Fibroblast of pulmonary artery (primary cell): Measurements from ENCODE around the gene PRAMEF12.
A peak's percentile ranks its signal among the peaks of the same experiment; 100 is the strongest.
"Not testable (repeated sequence)": the region's sequence is repeated elsewhere in the genome, so short reads cannot be mapped to it uniquely, and the experiment has no call there.

Experiments
- DNase-seq: peaks from one replicate; pipeline ENCODE4 v3.0.0-alpha.2; 2010; ENCODE audit warnings: low read depth
- H3K4me3 ChIP-seq: replicated peaks from 2 replicates; pipeline ENCODE4 v1.5.1; 2011; ENCODE audit warnings: low read depth, mild to moderate bottlenecking, control low read depth, low read length, moderate library complexity
- CTCF ChIP-seq: IDR thresholded peaks from 2 replicates; pipeline ENCODE4 v1.5.1; 2011; ENCODE audit warnings: mild to moderate bottlenecking, control low read depth, low read length, inconsistent platforms; ENCODE audit errors: missing control alignments

The PRAMEF12 gene

GRCh38 chr1:12776801-12777557 is 3.4 kb downstream of the PRAMEF12 start:
- TF ChIP-seq CTCF: no peak
- DNase-seq: no peak
- H3K4me3 ChIP-seq: no peak overlapping the region

GRCh38 chr1:12778061-12778460 is 4.5 kb downstream of the PRAMEF12 start:
- no peak for DNase-seq
- TF ChIP-seq CTCF: no peak
- no peak overlapping the region for H3K4me3 ChIP-seq

- DNase-seq: no peak
- TF ChIP-seq CTCF: no peak
These were observed 5.4 kb downstream of the PRAMEF12 start for GRCh38 chr1:12778907-12779306.

GRCh38 chr1:12781488-12781887 is 8.0 kb downstream of the PRAMEF12 start:
- not testable (repeated sequence) for DNase-seq, H3K4me3 ChIP-seq

More at GRCh38 chr1:12778907-12779306, 5.4 kb downstream of the PRAMEF12 start:
- no peak overlapping the region for H3K4me3 ChIP-seq

- not testable (repeated sequence) for H3K4me3 ChIP-seq
- peak; percentile 9 for DNase-seq
These were observed 10.2 kb downstream of the PRAMEF12 start for GRCh38 chr1:12783783-12784182.

GRCh38 chr1:12784729-12785128 is 11.2 kb downstream of the PRAMEF12 start:
- peak; percentile 6 for DNase-seq
- H3K4me3 ChIP-seq: not testable (repeated sequence)

- H3K4me3 ChIP-seq, DNase-seq: not testable (repeated sequence)
These were observed 17.6 kb downstream of the PRAMEF12 start, which contains the start of gene PRAMEF1 for GRCh38 chr1:12791097-12791496. PRAMEF1 (plus strand) TSS chr1:12791397; CDS start chr1:12793228, 1,831 bp downstream.

- no peak for DNase-seq
- H3K4me3 ChIP-seq: no peak overlapping the region
- TF ChIP-seq CTCF: no peak
These were observed 25.4 kb downstream of the PRAMEF12 start for GRCh38 chr1:12798911-12799310.

- TF ChIP-seq CTCF: no peak
These were observed 26.2 kb downstream of the PRAMEF12 start for GRCh38 chr1:12799730-12800129.

More at GRCh38 chr1:12799730-12800129, 26.2 kb downstream of the PRAMEF12 start:
- H3K4me3 ChIP-seq: no peak overlapping the region
- DNase-seq: no peak
